ENCODE measurements around the gene GPS2. TPM values are rescaled to one million over a fixed set of nuclear protein-coding genes. Genes with fewer than 3 reads are reported as not detected.
A peak's percentile ranks its signal among the peaks of the same experiment; 100 is the strongest.
"Not testable (repeated sequence)": the region's sequence is repeated elsewhere in the genome, so short reads cannot be mapped to it uniquely, and the experiment has no call there.

The GPS2 gene
- total RNA-seq, 1 donor from 2014 or later = 42.1 TPM

GRCh38 chr17:7346761-7347614 lies 31.8 kb upstream of the GPS2 start:
- peaks cover 23% of the 10 kb centered on the region for H3K4me1 Mint-ChIP-seq
- H3K36me3 Mint-ChIP-seq = no peaks in the 10 kb centered on the region
- H3K9me3 Mint-ChIP-seq = no peaks in the 10 kb centered on the region
- TF ChIP-seq, protein P1, sequence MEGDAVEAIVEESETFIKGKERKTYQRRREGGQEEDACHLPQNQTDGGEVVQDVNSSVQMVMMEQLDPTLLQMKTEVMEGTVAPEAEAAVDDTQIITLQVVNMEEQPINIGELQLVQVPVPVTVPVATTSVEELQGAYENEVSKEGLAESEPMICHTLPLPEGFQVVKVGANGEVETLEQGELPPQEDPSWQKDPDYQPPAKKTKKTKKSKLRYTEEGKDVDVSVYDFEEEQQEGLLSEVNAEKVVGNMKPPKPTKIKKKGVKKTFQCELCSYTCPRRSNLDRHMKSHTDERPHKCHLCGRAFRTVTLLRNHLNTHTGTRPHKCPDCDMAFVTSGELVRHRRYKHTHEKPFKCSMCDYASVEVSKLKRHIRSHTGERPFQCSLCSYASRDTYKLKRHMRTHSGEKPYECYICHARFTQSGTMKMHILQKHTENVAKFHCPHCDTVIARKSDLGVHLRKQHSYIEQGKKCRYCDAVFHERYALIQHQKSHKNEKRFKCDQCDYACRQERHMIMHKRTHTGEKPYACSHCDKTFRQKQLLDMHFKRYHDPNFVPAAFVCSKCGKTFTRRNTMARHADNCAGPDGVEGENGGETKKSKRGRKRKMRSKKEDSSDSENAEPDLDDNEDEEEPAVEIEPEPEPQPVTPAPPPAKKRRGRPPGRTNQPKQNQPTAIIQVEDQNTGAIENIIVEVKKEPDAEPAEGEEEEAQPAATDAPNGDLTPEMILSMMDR (IDR thresholded peaks at IDR 0.05; ENCODE audit: unreplicated experiment) = no peak
- DNase-seq (ENCODE audit: low spot score in 2 of 2, unreplicated experiment in 2 of 2) = no peak
- H3K4me3 Mint-ChIP-seq = no peak overlapping the region
- peaks cover 4% of the 10 kb centered on the region for H3K27me3 Mint-ChIP-seq (ENCODE audit: low read depth)
- peak overlapping the region; percentile 3 for H3K27ac Mint-ChIP-seq

GRCh38 chr17:7343250-7343649 lies 28.1 kb upstream of the GPS2 start:
- H3K4me3 Mint-ChIP-seq = no peak overlapping the region
- peaks cover 8% of the 10 kb centered on the region for H3K27me3 Mint-ChIP-seq (ENCODE audit: low read depth)

GRCh38 chr17:7341842-7342241 lies 26.7 kb upstream of the GPS2 start:
- H3K27me3 Mint-ChIP-seq (ENCODE audit: low read depth) = peaks cover 8% of the 10 kb centered on the region
- no peaks in the 10 kb centered on the region for H3K9me3 Mint-ChIP-seq
- H3K4me1 Mint-ChIP-seq = no peaks in the 10 kb centered on the region
- no peak overlapping the region for H3K4me3 Mint-ChIP-seq
- TF ChIP-seq, protein P1 (IDR thresholded peaks at IDR 0.05; ENCODE audit: unreplicated experiment) = no peak
- H3K36me3 Mint-ChIP-seq = no peaks in the 10 kb centered on the region
- no peak overlapping the region for H3K27ac Mint-ChIP-seq
- DNase-seq (ENCODE audit: low spot score in 2 of 2, unreplicated experiment in 2 of 2) = no peak

More at GRCh38 chr17:7343250-7343649, 28.1 kb upstream of the GPS2 start:
- Mint-ChIP-seq H3K27ac (no peak overlapping the region), H3K9me3 (no peaks in the 10 kb centered on the region), H3K36me3 (no peaks in the 10 kb centered on the region), H3K4me1 (peaks cover 5% of the 10 kb centered on the region)
- DNase-seq (ENCODE audit: low spot score in 2 of 2, unreplicated experiment in 2 of 2) = no peak
- TF ChIP-seq, protein P1 (IDR thresholded peaks at IDR 0.05; ENCODE audit: unreplicated experiment) = no peak

DNA sequence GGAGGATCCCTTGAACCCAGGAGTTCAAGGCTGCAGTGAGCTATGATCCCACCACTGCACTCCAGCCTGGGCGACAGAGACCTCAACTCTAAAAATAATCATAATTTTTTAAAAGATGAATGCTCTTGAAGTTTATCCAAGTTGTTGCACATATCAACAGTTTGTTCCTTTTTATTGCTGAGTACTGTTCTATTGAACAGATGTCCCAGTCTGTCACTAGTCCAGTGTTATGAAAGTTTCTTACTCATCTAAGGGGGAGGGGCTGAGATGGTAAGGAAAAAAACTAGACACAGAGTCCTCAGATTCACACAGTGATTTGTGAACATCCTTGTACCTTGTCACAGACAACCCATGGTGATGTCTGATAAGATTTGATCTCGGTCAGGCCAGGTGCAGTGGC lies 25.0 kb upstream of the GPS2 start:
- H3K4me1 Mint-ChIP-seq = no peaks in the 10 kb centered on the region
- H3K27me3 Mint-ChIP-seq (ENCODE audit: low read depth) = peaks cover 8% of the 10 kb centered on the region
- H3K4me3 Mint-ChIP-seq = no peak overlapping the region
- DNase-seq (ENCODE audit: low spot score in 2 of 2, unreplicated experiment in 2 of 2) = no peak
- no peak overlapping the region for H3K27ac Mint-ChIP-seq
- TF ChIP-seq, protein P1 (IDR thresholded peaks at IDR 0.05; ENCODE audit: unreplicated experiment) = no peak
- no peaks in the 10 kb centered on the region for H3K9me3 Mint-ChIP-seq
- H3K36me3 Mint-ChIP-seq = no peaks in the 10 kb centered on the region

- not testable (repeated sequence) for H3K4me1 Mint-ChIP-seq
These were observed 22.4 kb upstream of the GPS2 start for GRCh38 chr17:7337600-7337999.

More at GRCh38 chr17:7337600-7337999, 22.4 kb upstream of the GPS2 start:
- not testable (repeated sequence) for H3K36me3 Mint-ChIP-seq; H3K9me3 Mint-ChIP-seq; H3K4me3 Mint-ChIP-seq; H3K27me3 Mint-ChIP-seq (ENCODE audit: low read depth); DNase-seq (ENCODE audit: low spot score in 2 of 2, unreplicated experiment in 2 of 2); H3K27ac Mint-ChIP-seq

All from mesothelial cell of epicardium (in vitro differentiated cells).